ENCODE measurements around the gene PIP4K2C. TPM values are rescaled to one million over a fixed set of nuclear protein-coding genes. Genes with fewer than 3 reads are reported as not detected.

The PIP4K2C gene
- total and polyA plus RNA-seq, 2 donors (not counting 1 experiment from before 2014, with no cell fraction given), result 11.9 to 24.3 TPM

- no peaks in the 10 kb centered on the region for H3K79me2 ChIP-seq (ENCODE audit: control insufficient read depth, insufficient read depth, low read length)
- no peak for DNase-seq (ENCODE audit: low read depth in 2 of 2)
- H3K4me3 ChIP-seq (replicated peaks in 1 of 4; ENCODE audit: control extremely low read depth in 1 of 4, insufficient read depth in 1 of 4, low read depth in 3 of 4, low read length in 4 of 4), result peak overlapping the region; percentile 33 to 53 (median 37)
- H4K20me1 ChIP-seq (ENCODE audit: control insufficient read depth, extremely low read depth, insufficient read depth, low read length), result no peaks in the 10 kb centered on the region
- H3K4me2 ChIP-seq (ENCODE audit: extremely low read depth, insufficient read depth, low read length), result peak overlapping the region; percentile 88
- peaks cover 5% of the 10 kb centered on the region for H3K4me1 ChIP-seq (ENCODE audit: control insufficient read depth, extremely low read depth, insufficient read depth, low read length)
- no peaks in the 10 kb centered on the region for H3K9me3 ChIP-seq (ENCODE audit: control insufficient read depth, insufficient read depth, low read depth, low read length)
- H3K9ac ChIP-seq (ENCODE audit: insufficient read depth, low read length), result no peak overlapping the region
- H3K36me3 ChIP-seq (ENCODE audit: control insufficient read depth, insufficient read depth, low read length), result no peaks in the 10 kb centered on the region
- TF ChIP-seq EZH2 (IDR thresholded peaks at IDR 0.05; ENCODE audit: low read length, missing control alignments), result peak; percentile 84
- TF ChIP-seq CTCF (conservative IDR thresholded peaks at IDR 0.05 in 1 of 2, IDR thresholded peaks at IDR 0.05 in 1 of 2; ENCODE audit: low read depth in 1 of 2, low read length in 2 of 2), result no peak
- peaks cover 32% of the 10 kb centered on the region for H3K27me3 ChIP-seq (ENCODE audit: control insufficient read depth, insufficient read depth, low read length)
- H3K27ac ChIP-seq (ENCODE audit: insufficient read depth, low read length), result no peak overlapping the region
- H2AFZ ChIP-seq (ENCODE audit: low read length), result peak overlapping the region; percentile 26
These were observed 30.0 kb downstream of the PIP4K2C start for GRCh38 chr12:57620936-57621496.

GRCh38 chr12:57621497-57622292 is 30.7 kb downstream of the PIP4K2C start:
- H3K79me2 ChIP-seq (ENCODE audit: control insufficient read depth, insufficient read depth, low read length), result no peaks in the 10 kb centered on the region
- H3K4me1 ChIP-seq (ENCODE audit: control insufficient read depth, extremely low read depth, insufficient read depth, low read length), result peaks cover 5% of the 10 kb centered on the region
- TF ChIP-seq EZH2 (IDR thresholded peaks at IDR 0.05; ENCODE audit: low read length, missing control alignments) (no peak), CTCF (conservative IDR thresholded peaks at IDR 0.05 in 1 of 2, IDR thresholded peaks at IDR 0.05 in 1 of 2; ENCODE audit: low read depth in 1 of 2, low read length in 2 of 2) (peak; percentile 84 to 90)
- H4K20me1 ChIP-seq (ENCODE audit: control insufficient read depth, extremely low read depth, insufficient read depth, low read length), result no peaks in the 10 kb centered on the region
- peak overlapping the region; percentile 26 for H2AFZ ChIP-seq (ENCODE audit: low read length)
- H3K4me2 ChIP-seq (ENCODE audit: extremely low read depth, insufficient read depth, low read length), result peak overlapping the region; percentile 88
- peaks cover 35% of the 10 kb centered on the region for H3K27me3 ChIP-seq (ENCODE audit: control insufficient read depth, insufficient read depth, low read length)
- H3K9ac ChIP-seq (ENCODE audit: insufficient read depth, low read length), result peak overlapping the region; percentile 23
- peak overlapping the region; percentile 33 to 53 (median 37) for H3K4me3 ChIP-seq (replicated peaks in 1 of 4; ENCODE audit: control extremely low read depth in 1 of 4, insufficient read depth in 1 of 4, low read depth in 3 of 4, low read length in 4 of 4)
- no peak for DNase-seq (ENCODE audit: low read depth in 2 of 2)
- H3K36me3 ChIP-seq (ENCODE audit: control insufficient read depth, insufficient read depth, low read length), result no peaks in the 10 kb centered on the region
- no peak overlapping the region for H3K27ac ChIP-seq (ENCODE audit: insufficient read depth, low read length)
- no peaks in the 10 kb centered on the region for H3K9me3 ChIP-seq (ENCODE audit: control insufficient read depth, insufficient read depth, low read depth, low read length)

GRCh38 chr12:57622293-57623245 is 31.6 kb downstream of the PIP4K2C start:
- no peaks in the 10 kb centered on the region for H4K20me1 ChIP-seq (ENCODE audit: control insufficient read depth, extremely low read depth, insufficient read depth, low read length)
- DNase-seq (ENCODE audit: low read depth in 2 of 2), result no peak
- H3K9me3 ChIP-seq (ENCODE audit: control insufficient read depth, insufficient read depth, low read depth, low read length), result no peaks in the 10 kb centered on the region
- no peaks in the 10 kb centered on the region for H3K36me3 ChIP-seq (ENCODE audit: control insufficient read depth, insufficient read depth, low read length)
- H3K4me3 ChIP-seq (replicated peaks in 1 of 4; ENCODE audit: control extremely low read depth in 1 of 4, insufficient read depth in 1 of 4, low read depth in 3 of 4, low read length in 4 of 4), result no peak overlapping the region
- no peak overlapping the region for H3K27ac ChIP-seq (ENCODE audit: insufficient read depth, low read length)
- H3K27me3 ChIP-seq (ENCODE audit: control insufficient read depth, insufficient read depth, low read length), result peaks cover 35% of the 10 kb centered on the region
- peaks cover 5% of the 10 kb centered on the region for H3K4me1 ChIP-seq (ENCODE audit: control insufficient read depth, extremely low read depth, insufficient read depth, low read length)
- no peak overlapping the region for H2AFZ ChIP-seq (ENCODE audit: low read length)
- TF ChIP-seq EZH2 (IDR thresholded peaks at IDR 0.05; ENCODE audit: low read length, missing control alignments) (no peak), CTCF (conservative IDR thresholded peaks at IDR 0.05 in 1 of 2, IDR thresholded peaks at IDR 0.05 in 1 of 2; ENCODE audit: low read depth in 1 of 2, low read length in 2 of 2) (no peak)
- no peak overlapping the region for H3K9ac ChIP-seq (ENCODE audit: insufficient read depth, low read length)
- H3K79me2 ChIP-seq (ENCODE audit: control insufficient read depth, insufficient read depth, low read length), result no peaks in the 10 kb centered on the region
- no peak overlapping the region for H3K4me2 ChIP-seq (ENCODE audit: extremely low read depth, insufficient read depth, low read length)
